ENCODE data around the gene SH2D5. TPM values are rescaled to one million over a fixed set of nuclear protein-coding genes. Genes with fewer than 3 reads are reported as not detected.

Gene SH2D5
- total and polyA plus RNA-seq, 2 donors (not counting 3 experiments of a cell fraction or from before 2014, with no cell fraction given) = 0.23 to 1.0 TPM

DNA sequence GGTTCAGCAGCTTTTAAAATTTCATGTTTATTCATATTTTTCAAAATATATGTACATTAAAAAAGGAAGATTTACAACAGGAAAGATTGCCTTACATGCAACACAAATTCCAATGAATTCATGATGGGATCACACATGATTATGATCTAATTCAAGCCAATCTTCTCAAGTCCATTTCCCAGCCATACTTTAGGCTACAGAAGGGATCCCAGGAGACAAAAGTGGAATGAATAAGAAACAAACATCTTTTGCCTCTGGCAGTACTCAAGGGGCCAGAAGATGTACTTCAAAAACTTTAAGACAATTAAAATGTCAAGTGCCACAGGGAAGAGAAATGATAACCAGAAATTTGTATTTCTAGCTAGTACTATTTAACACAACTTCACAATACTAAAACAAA lies 10.2 kb upstream of the SH2D5 start:
- Histone ChIP-seq H3K4me2 (ENCODE audit: insufficient read depth, low read length) (no peak overlapping the region), H3K27ac (ENCODE audit: insufficient read depth, low read depth, low read length) (no peak overlapping the region), H3K9ac (replicated peaks; ENCODE audit: extremely low read depth, insufficient read depth, low read length) (no peak overlapping the region), H3K79me2 (ENCODE audit: control insufficient read depth, insufficient read depth, low read length) (peaks cover 4% of the 10 kb centered on the region), H3K4me3 (replicated peaks in 1 of 3; ENCODE audit: insufficient read depth in 1 of 3, low read depth in 1 of 3, low read length in 3 of 3) (no peak overlapping the region), H3K9me1 (replicated peaks; ENCODE audit: control insufficient read depth, extremely low read depth, insufficient read depth, low read length) (no peaks in the 10 kb centered on the region), H4K20me1 (replicated peaks; ENCODE audit: control insufficient read depth, extremely low read depth, insufficient read depth, low read length) (no peaks in the 10 kb centered on the region), H2AFZ (ENCODE audit: low read depth, low read length) (no peak overlapping the region), H3K4me1 (ENCODE audit: control insufficient read depth, extremely low read depth, insufficient read depth, low read length) (peaks cover 3% of the 10 kb centered on the region), H3K36me3 (ENCODE audit: control insufficient read depth in 2 of 2, extremely low read depth in 1 of 2, insufficient read depth in 2 of 2, low read length in 2 of 2) (peaks cover 19 to 41% of the 10 kb centered on the region in 2 experiments), H3K9me3 (replicated peaks; ENCODE audit: control insufficient read depth, insufficient read depth, low read length) (no peaks in the 10 kb centered on the region), H3K27me3 (ENCODE audit: control insufficient read depth in 2 of 2, insufficient read depth in 2 of 2, low read length in 2 of 2) (no peaks in the 10 kb centered on the region)
- POLR2A ChIA-PET = interaction anchor here (0.6 kb wide), 1 partner anchor 40 kb away, joined by 4 read pairs; no protein-coding TSS in a partner anchor
- TF ChIP-seq JUN (IDR thresholded peaks at IDR 0.05; ENCODE audit: borderline replicate concordance, insufficient read depth, insufficient read length, low read depth) (no peak), CTCF (IDR thresholded peaks at IDR 0.05; ENCODE audit: extremely low read depth in 1 of 2, insufficient read depth in 1 of 2, low read depth in 1 of 2, low read length in 2 of 2) (no peak), EZH2 (IDR thresholded peaks at IDR 0.05; ENCODE audit: borderline replicate concordance, low read depth, low read length, severe bottlenecking) (no peak), MYC (IDR thresholded peaks at IDR 0.05; ENCODE audit: low read depth, low read length) (no peak), POLR2A (IDR thresholded peaks at IDR 0.05; ENCODE audit: low read depth, low read length) (no peak), POLR2AphosphoS5 (IDR thresholded peaks at IDR 0.05; ENCODE audit: insufficient read depth, low read depth, low read length) (no peak), FOS (IDR thresholded peaks at IDR 0.05; ENCODE audit: borderline replicate concordance, insufficient read depth, low read length) (no peak), GATA2 (IDR thresholded peaks at IDR 0.05; ENCODE audit: insufficient read depth, insufficient read length, low read depth, low read length) (no peak)
- TF ChIP-seq, protein P1, sequence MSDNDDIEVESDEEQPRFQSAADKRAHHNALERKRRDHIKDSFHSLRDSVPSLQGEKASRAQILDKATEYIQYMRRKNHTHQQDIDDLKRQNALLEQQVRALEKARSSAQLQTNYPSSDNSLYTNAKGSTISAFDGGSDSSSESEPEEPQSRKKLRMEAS (IDR thresholded peaks at IDR 0.05; ENCODE audit: insufficient read depth, insufficient read length) = no peak
- CTCF ChIA-PET = interaction anchor here (0.9 kb wide), 1 partner anchor 14 kb away, joined by 4 read pairs; no protein-coding TSS in a partner anchor
- intact Hi-C loops (cut with micrococcal nuclease) (no loop called here), dilution Hi-C loops (cut with MboI; ENCODE audit: extremely low pct_ligation_motif_present, low sequenced_read_pairs) (no loop called here)
- DNase-seq (ENCODE audit: low read depth, low spot score) (no peak), FAIRE-seq (no peak)
- BruUV-seq (replicated peaks) = no TSS peak

Data from endothelial cell of umbilical vein (primary cell).